HG02970 (cell line): ENCODE measurements around the gene DAB2IP.

ENCODE experiments used
- ATAC-seq: cut with Tn5 transposase; IDR thresholded peaks from one replicate; pipeline ENCODE4 v1.9.1; 2021; ENCODE audit warnings: mild to moderate bottlenecking, moderate library complexity, moderate number of reproducible peaks; ENCODE audit not compliant: unreplicated experiment, low FRiP score

DAB2IP gene

GRCh38 chr9:121809356-121810050 lies 158.1 kb downstream of the DAB2IP start:
- ATAC-seq = no peak

- ATAC-seq = no peak
Measured at GRCh38 chr9:121810489-121810888, 159.1 kb downstream of the DAB2IP start.

GRCh38 chr9:121811140-121811539 lies 159.7 kb downstream of the DAB2IP start:
- ATAC-seq = no peak

DNA sequence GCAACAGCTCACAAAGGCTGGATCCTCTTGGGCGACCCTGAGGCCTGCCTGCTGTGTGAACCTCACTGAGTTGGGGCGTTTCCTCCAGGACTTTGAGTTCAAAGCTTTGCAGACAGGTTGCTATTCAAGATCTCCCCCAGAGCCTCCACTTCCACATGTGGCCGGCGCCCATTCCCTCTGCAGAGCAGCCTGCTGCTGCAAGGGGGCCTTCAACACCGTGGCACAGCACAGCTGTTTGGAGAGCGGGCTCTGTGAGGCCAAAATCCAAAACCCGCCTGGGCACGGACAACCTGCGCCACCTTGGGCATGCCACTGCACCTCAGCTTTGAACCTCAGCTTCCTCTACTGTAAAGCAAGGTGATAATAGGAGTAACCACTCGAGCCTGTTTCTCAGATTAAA lies 160.3 kb downstream of the DAB2IP start:
- no peak for ATAC-seq

DNA sequence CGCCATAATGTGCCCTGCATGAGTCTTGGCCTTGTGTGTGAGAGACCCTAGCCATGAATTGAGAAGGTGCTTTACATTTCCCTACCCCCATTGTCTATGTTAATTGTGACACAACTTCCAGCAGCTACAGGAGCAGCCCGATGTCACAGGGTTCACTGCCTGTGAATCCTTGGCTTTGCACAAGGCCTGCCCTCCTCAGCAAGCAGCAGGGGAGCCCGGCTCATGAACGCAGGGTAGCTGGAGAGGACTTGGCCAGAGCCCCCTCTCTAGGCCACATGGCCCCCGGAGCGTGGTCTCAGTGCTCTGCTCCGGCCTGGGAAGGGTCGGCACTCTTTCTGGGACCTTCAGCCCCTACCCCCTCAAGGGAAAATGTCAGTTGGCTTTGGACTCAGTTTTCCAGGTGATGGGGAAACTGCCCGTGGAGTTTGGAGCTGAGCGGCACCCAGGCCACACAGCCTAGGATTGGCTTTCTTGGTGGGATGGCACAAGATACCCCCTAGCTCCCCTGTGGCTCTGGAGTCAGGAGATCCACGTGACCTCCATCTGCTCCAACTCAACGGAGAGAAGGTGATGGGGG lies 160.8 kb downstream of the DAB2IP start:
- ATAC-seq = no peak

DNA sequence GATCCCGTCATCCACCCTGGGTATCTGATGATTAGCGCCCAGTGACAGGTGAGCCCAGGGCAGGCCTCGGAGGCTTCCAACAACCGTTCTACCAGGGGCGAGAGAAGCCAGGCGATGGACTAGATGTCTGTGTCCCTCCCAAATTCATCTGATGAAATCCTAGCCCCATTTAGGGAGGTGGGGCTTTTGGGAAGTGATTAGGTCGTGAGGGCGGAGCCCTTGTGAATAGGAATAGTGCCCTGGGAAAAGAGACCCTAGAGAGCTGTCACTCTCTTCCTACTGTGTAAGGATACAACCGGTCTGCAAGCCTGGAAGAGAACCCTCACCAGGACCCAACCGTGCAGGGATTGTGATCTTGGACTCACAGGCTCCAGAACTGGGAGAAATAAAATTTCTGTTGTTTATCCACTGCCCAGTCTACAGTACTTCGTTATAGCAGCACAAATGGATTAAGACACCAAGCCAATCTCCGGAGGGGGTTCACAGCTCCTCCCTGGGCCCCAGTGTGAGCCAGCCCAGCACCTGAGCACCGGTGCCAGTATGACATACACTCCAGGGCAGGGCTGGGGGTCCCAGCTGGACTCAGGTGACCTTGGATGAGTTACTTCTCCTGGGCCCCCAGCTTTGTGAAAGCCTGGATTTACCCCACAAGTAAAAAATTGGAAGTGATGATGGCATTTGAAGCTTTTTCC lies 162.2 kb downstream of the DAB2IP start:
- ATAC-seq = no peak

GRCh38 chr9:121814594-121814993 lies 163.2 kb downstream of the DAB2IP start:
- ATAC-seq = no peak

DNA sequence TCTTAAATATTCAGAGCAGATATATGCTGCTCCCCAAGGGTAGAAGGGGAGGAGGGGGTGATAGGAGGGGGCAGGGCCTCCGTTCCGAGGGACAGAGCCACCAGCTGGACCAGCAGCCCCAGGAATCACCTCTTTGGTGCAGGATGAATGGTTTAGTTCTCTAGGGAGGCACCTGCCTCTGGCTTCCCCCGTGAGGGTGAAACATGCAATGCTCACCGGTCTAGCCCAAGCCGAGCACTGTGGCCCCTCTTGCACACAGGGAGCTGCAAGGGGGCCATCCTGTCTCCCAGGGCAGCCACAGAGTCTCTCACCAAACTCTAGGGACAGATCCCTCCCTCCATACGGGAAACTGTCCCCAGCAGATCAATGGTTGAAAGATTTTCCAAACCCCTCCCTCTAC lies 163.7 kb downstream of the DAB2IP start:
- ATAC-seq = no peak

GRCh38 chr9:121815546-121816448 lies 164.4 kb downstream of the DAB2IP start:
- ATAC-seq = no peak

- no peak for ATAC-seq
Measured at GRCh38 chr9:121816449-121816817, 165.0 kb downstream of the DAB2IP start.

DNA sequence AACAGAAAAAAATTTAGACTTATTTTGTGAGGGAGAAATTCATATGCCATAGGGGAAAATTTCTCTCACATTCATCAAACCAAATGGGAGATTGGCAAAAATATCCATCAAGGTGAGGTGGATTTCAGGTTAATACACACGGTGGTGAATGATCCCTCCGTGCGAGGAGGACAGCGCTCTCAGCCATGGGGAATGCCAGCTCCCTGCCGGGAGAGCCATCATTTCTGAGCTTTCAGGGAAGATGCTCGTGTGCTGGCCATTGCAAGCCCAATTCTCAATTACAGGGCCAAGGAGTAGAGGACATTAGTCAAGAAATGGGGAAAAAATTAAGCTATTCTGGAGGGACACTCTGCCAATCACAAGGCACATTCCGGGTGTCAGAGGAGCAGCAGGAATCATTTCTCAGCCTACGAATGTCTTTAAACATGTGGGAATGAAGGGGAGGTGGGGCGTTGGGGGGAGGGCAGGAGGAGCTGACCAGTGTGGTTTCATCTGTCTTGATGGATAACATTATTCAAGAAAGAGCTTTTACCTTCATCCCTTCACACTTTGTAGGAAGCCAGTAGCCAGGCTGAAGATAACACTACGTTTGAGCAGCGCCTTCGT lies 165.5 kb downstream of the DAB2IP start:
- no peak for ATAC-seq

DNA sequence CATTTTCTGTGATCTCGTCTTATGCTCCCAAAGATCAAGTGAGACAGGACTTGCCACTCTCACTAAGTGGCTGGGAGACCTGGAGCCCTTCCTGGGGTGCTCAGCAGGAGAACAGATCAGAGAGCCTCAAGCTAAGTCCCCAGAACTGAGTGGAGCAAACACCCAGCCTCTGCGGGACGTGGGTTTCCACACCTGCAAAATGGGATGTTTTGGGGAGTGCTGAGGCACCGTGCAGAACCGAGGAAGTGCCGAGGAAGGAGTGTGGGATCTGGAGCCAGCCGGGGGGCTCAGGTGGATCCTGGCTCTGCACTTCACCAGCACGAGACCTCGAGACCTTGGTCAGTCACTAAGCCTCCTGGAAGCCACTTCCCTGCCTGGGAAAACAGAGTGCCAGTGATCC lies 166.0 kb downstream of the DAB2IP start:
- no peak for ATAC-seq

GRCh38 chr9:121818016-121818661 lies 166.7 kb downstream of the DAB2IP start:
- ATAC-seq = no peak

- ATAC-seq = no peak
Measured at GRCh38 chr9:121818841-121819427, 167.5 kb downstream of the DAB2IP start.

DNA sequence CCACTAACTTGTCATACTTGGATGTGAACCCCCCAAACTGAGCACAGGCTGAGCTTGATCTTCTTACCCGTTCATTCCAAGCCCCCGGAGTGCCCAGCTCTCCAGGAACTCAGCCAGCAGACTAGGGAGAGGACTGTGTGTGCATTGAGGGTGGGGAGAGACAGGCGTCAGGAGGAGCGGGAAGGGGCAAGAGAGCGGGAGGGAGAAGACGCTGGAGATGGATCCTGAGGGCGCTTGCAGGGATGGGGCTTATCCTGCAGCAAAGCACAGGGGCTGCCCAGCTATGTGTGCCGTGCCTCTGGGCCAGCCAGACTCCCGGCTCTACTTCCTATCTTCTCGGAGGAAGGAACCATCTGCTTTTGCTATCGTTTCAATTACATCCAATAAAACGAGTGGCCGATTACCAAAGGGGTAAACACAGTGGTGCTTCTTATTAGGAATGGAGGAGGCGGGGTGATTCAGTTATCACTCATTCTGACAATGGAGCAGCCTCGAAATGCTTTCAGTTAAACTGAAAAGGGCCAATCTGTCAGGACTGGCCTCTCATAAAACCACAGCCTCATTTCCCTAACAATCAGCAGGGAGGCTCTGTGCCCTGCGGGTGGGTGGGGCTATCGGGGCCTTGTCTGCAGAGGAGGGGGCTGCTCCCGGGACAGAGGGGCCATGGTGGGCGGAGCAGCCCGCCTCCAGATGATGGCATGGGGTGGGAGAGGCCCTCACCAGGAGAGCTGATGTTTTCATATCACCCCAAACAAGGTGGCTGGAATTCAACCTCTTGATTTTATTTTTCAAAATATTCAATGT lies 168.2 kb downstream of the DAB2IP start:
- ATAC-seq = no peak

GRCh38 chr9:121820286-121821005 lies 169.0 kb downstream of the DAB2IP start:
- ATAC-seq = no peak

- no peak for ATAC-seq
Measured at GRCh38 chr9:121821326-121821725, 169.9 kb downstream of the DAB2IP start.
